ENCODE results near the gene CPLX4.

The CPLX4 gene

GRCh38 chr18:59308248-59308937 lies 10.1 kb downstream of the CPLX4 start:
- DNase-seq (ENCODE audit: low read depth, low spot score): peak; percentile 20
- H3K9me3 ChIP-seq (ENCODE audit: insufficient read depth, low read length): no peaks in the 10 kb centered on the region
- peaks cover 37% of the 10 kb centered on the region for H3K27me3 ChIP-seq (ENCODE audit: insufficient read depth, insufficient read length)
- no peaks in the 10 kb centered on the region for H3K36me3 ChIP-seq (ENCODE audit: insufficient read depth, insufficient read length, low read length)
- H3K9ac ChIP-seq (ENCODE audit: insufficient read length, low read depth): peak overlapping the region; percentile 32
- TF ChIP-seq SUZ12 (IDR thresholded peaks at IDR 0.05; ENCODE audit: extremely low read depth, insufficient read depth, insufficient read length) (no peak), ZNF274 (IDR thresholded peaks at IDR 0.05; ENCODE audit: low read depth, low read length) (no peak), YY1 (IDR thresholded peaks at IDR 0.05; ENCODE audit: insufficient read depth, insufficient read length) (no peak)
- H3K4me1 ChIP-seq (ENCODE audit: insufficient read depth, insufficient read length): no peaks in the 10 kb centered on the region
- H3K4me3 ChIP-seq (ENCODE audit: insufficient read length, low read depth): peak overlapping the region; percentile 24

GRCh38 chr18:59306640-59307039 lies 11.8 kb downstream of the CPLX4 start:
- H3K27me3 ChIP-seq (ENCODE audit: insufficient read depth, insufficient read length): peaks cover 37% of the 10 kb centered on the region
- H3K9me3 ChIP-seq (ENCODE audit: insufficient read depth, low read length): no peaks in the 10 kb centered on the region
- TF ChIP-seq YY1 (IDR thresholded peaks at IDR 0.05; ENCODE audit: insufficient read depth, insufficient read length) (no peak), ZNF274 (IDR thresholded peaks at IDR 0.05; ENCODE audit: low read depth, low read length) (no peak), SUZ12 (IDR thresholded peaks at IDR 0.05; ENCODE audit: extremely low read depth, insufficient read depth, insufficient read length) (no peak)
- no peak overlapping the region for H3K9ac ChIP-seq (ENCODE audit: insufficient read length, low read depth)
- no peak overlapping the region for H3K4me3 ChIP-seq (ENCODE audit: insufficient read length, low read depth)
- no peaks in the 10 kb centered on the region for H3K36me3 ChIP-seq (ENCODE audit: insufficient read depth, insufficient read length, low read length)
- no peaks in the 10 kb centered on the region for H3K4me1 ChIP-seq (ENCODE audit: insufficient read depth, insufficient read length)
- no peak for DNase-seq (ENCODE audit: low read depth, low spot score)

DNA sequence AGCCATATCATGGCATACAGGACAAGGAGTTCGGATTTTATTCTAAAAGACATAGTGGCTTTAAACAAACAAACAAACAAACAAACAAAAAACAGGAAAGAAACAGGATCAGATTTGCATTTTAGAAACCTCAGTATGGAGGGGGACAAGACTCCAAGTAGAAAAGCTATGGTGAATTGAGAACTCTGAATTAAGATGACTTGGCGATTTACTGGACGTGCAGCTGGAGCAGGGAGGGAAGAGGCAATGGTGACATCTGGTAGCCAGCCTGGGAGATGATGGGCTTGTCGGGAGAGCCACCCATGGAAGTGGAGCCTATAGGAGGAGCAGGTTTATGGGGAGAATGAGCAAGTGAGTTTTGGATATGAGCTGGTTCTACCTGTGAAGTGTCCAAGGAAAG lies 13.2 kb downstream of the CPLX4 start:
- no peaks in the 10 kb centered on the region for H3K9me3 ChIP-seq (ENCODE audit: insufficient read depth, low read length)
- H3K4me1 ChIP-seq (ENCODE audit: insufficient read depth, insufficient read length): no peaks in the 10 kb centered on the region
- no peaks in the 10 kb centered on the region for H3K36me3 ChIP-seq (ENCODE audit: insufficient read depth, insufficient read length, low read length)
- DNase-seq (ENCODE audit: low read depth, low spot score): no peak
- peaks cover 33% of the 10 kb centered on the region for H3K27me3 ChIP-seq (ENCODE audit: insufficient read depth, insufficient read length)
- H3K4me3 ChIP-seq (ENCODE audit: insufficient read length, low read depth): no peak overlapping the region
- no peak overlapping the region for H3K9ac ChIP-seq (ENCODE audit: insufficient read length, low read depth)
- TF ChIP-seq YY1 (IDR thresholded peaks at IDR 0.05; ENCODE audit: insufficient read depth, insufficient read length) (no peak), SUZ12 (IDR thresholded peaks at IDR 0.05; ENCODE audit: extremely low read depth, insufficient read depth, insufficient read length) (no peak), ZNF274 (IDR thresholded peaks at IDR 0.05; ENCODE audit: low read depth, low read length) (no peak)

GRCh38 chr18:59303656-59304195 lies 14.7 kb downstream of the CPLX4 start:
- DNase-seq (ENCODE audit: low read depth, low spot score): no peak
- H3K4me3 ChIP-seq (ENCODE audit: insufficient read length, low read depth): no peak overlapping the region
- peaks cover 21% of the 10 kb centered on the region for H3K27me3 ChIP-seq (ENCODE audit: insufficient read depth, insufficient read length)
- TF ChIP-seq YY1 (IDR thresholded peaks at IDR 0.05; ENCODE audit: insufficient read depth, insufficient read length) (no peak), SUZ12 (IDR thresholded peaks at IDR 0.05; ENCODE audit: extremely low read depth, insufficient read depth, insufficient read length) (no peak), ZNF274 (IDR thresholded peaks at IDR 0.05; ENCODE audit: low read depth, low read length) (no peak)
- no peak overlapping the region for H3K9ac ChIP-seq (ENCODE audit: insufficient read length, low read depth)
- H3K4me1 ChIP-seq (ENCODE audit: insufficient read depth, insufficient read length): no peaks in the 10 kb centered on the region
- no peaks in the 10 kb centered on the region for H3K36me3 ChIP-seq (ENCODE audit: insufficient read depth, insufficient read length, low read length)
- H3K9me3 ChIP-seq (ENCODE audit: insufficient read depth, low read length): no peaks in the 10 kb centered on the region

- TF ChIP-seq SUZ12 (IDR thresholded peaks at IDR 0.05; ENCODE audit: extremely low read depth, insufficient read depth, insufficient read length) (no peak), ZNF274 (IDR thresholded peaks at IDR 0.05; ENCODE audit: low read depth, low read length) (no peak), YY1 (IDR thresholded peaks at IDR 0.05; ENCODE audit: insufficient read depth, insufficient read length) (no peak)
- Histone ChIP-seq H3K27me3 (ENCODE audit: insufficient read depth, insufficient read length) (peaks cover 19% of the 10 kb centered on the region), H3K9ac (ENCODE audit: insufficient read length, low read depth) (no peak overlapping the region), H3K4me1 (ENCODE audit: insufficient read depth, insufficient read length) (no peaks in the 10 kb centered on the region), H3K9me3 (ENCODE audit: insufficient read depth, low read length) (no peaks in the 10 kb centered on the region), H3K36me3 (ENCODE audit: insufficient read depth, insufficient read length, low read length) (no peaks in the 10 kb centered on the region), H3K4me3 (ENCODE audit: insufficient read length, low read depth) (no peak overlapping the region)
- no peak for DNase-seq (ENCODE audit: low read depth, low spot score)
Observed at GRCh38 chr18:59303006-59303405, 15.4 kb downstream of the CPLX4 start.

- Histone ChIP-seq H3K9ac (ENCODE audit: insufficient read length, low read depth) (no peak overlapping the region), H3K4me1 (ENCODE audit: insufficient read depth, insufficient read length) (no peaks in the 10 kb centered on the region), H3K9me3 (ENCODE audit: insufficient read depth, low read length) (no peaks in the 10 kb centered on the region), H3K4me3 (ENCODE audit: insufficient read length, low read depth) (no peak overlapping the region), H3K27me3 (ENCODE audit: insufficient read depth, insufficient read length) (peaks cover 12% of the 10 kb centered on the region), H3K36me3 (ENCODE audit: insufficient read depth, insufficient read length, low read length) (no peaks in the 10 kb centered on the region)
- no peak for DNase-seq (ENCODE audit: low read depth, low spot score)
- TF ChIP-seq YY1 (IDR thresholded peaks at IDR 0.05; ENCODE audit: insufficient read depth, insufficient read length): no peak
- no peak for TF ChIP-seq ZNF274 (IDR thresholded peaks at IDR 0.05; ENCODE audit: low read depth, low read length)
- no peak for TF ChIP-seq SUZ12 (IDR thresholded peaks at IDR 0.05; ENCODE audit: extremely low read depth, insufficient read depth, insufficient read length)
Observed at GRCh38 chr18:59301929-59302328, 16.5 kb downstream of the CPLX4 start.

- TF ChIP-seq ZNF274 (IDR thresholded peaks at IDR 0.05; ENCODE audit: low read depth, low read length) (no peak), YY1 (IDR thresholded peaks at IDR 0.05; ENCODE audit: insufficient read depth, insufficient read length) (no peak), SUZ12 (IDR thresholded peaks at IDR 0.05; ENCODE audit: extremely low read depth, insufficient read depth, insufficient read length) (no peak)
- H3K36me3 ChIP-seq (ENCODE audit: insufficient read depth, insufficient read length, low read length): no peaks in the 10 kb centered on the region
- no peak overlapping the region for H3K9ac ChIP-seq (ENCODE audit: insufficient read length, low read depth)
- DNase-seq (ENCODE audit: low read depth, low spot score): no peak
- H3K4me3 ChIP-seq (ENCODE audit: insufficient read length, low read depth): no peak overlapping the region
- peaks cover 6% of the 10 kb centered on the region for H3K27me3 ChIP-seq (ENCODE audit: insufficient read depth, insufficient read length)
- no peaks in the 10 kb centered on the region for H3K9me3 ChIP-seq (ENCODE audit: insufficient read depth, low read length)
- no peaks in the 10 kb centered on the region for H3K4me1 ChIP-seq (ENCODE audit: insufficient read depth, insufficient read length)
Observed at GRCh38 chr18:59300676-59301285, 17.7 kb downstream of the CPLX4 start.

All from NT2/D1 (cell line).